Measurements from ENCODE around the gene MAP3K21.
A peak's percentile ranks its signal among the peaks of the same experiment; 100 is the strongest.

- TF ChIP-seq CTCF (IDR thresholded peaks at IDR 0.05; ENCODE audit: low read length), result 0 out of 2 replicates have a peak, but pooled peaks have one; percentile 14
- TF ChIP-seq EZH2 (optimal IDR thresholded peaks at IDR 0.05; ENCODE audit: low read depth, low read length), result no peak
- no peak for TF ChIP-seq EZH2phosphoT487 (IDR thresholded peaks at IDR 0.05; ENCODE audit: low read length)
These were observed 49.0 kb downstream of the MAP3K21 start for GRCh38 chr1:233376382-233377110.
